ENCODE measurements around the gene MSS51. TPM values are rescaled to one million over a fixed set of nuclear protein-coding genes. Genes with fewer than 3 reads are reported as not detected.
"Not testable (repeated sequence)": the region's sequence is repeated elsewhere in the genome, so short reads cannot be mapped to it uniquely, and the experiment has no call there.

The MSS51 gene
- total and polyA plus RNA-seq, 4 donors: 2.4 to 6.4 (median 3.5) TPM

GRCh38 chr10:73407495-73407894 is 25.9 kb downstream of the MSS51 start:
- DNase-seq (ENCODE audit: low read depth in 4 of 6, low spot score in 6 of 6): no peak
- no peak overlapping the region for H3K4me3 ChIP-seq (ENCODE audit: low read depth, low read length)
- no peaks in the 10 kb centered on the region for H3K9me3 ChIP-seq (ENCODE audit: control insufficient read depth, insufficient read depth, low read length)
- no peak overlapping the region for H3K27ac ChIP-seq (ENCODE audit: low read depth, low read length)
- peaks cover 3% of the 10 kb centered on the region for H3K36me3 ChIP-seq (ENCODE audit: control insufficient read depth, insufficient read depth, low read length)
- no peaks in the 10 kb centered on the region for H3K4me1 ChIP-seq (ENCODE audit: control insufficient read depth, insufficient read depth, low read length)
- no peaks in the 10 kb centered on the region for H3K27me3 ChIP-seq (ENCODE audit: control insufficient read depth, insufficient read depth, low read length)
- no CpG with 5 or more reads among the region's 1 CpG for WGBS (ENCODE audit: insufficient coverage)

GRCh38 chr10:73406846-73407245 is 26.5 kb downstream of the MSS51 start:
- Histone ChIP-seq H3K27me3 (ENCODE audit: control insufficient read depth, insufficient read depth, low read length) (no peaks in the 10 kb centered on the region), H3K4me3 (ENCODE audit: low read depth, low read length) (no peak overlapping the region), H3K4me1 (ENCODE audit: control insufficient read depth, insufficient read depth, low read length) (no peaks in the 10 kb centered on the region), H3K36me3 (ENCODE audit: control insufficient read depth, insufficient read depth, low read length) (peaks cover 3% of the 10 kb centered on the region), H3K9me3 (ENCODE audit: control insufficient read depth, insufficient read depth, low read length) (no peaks in the 10 kb centered on the region), H3K27ac (ENCODE audit: low read depth, low read length) (no peak overlapping the region)
- no peak for DNase-seq (ENCODE audit: low read depth in 4 of 6, low spot score in 6 of 6)
- 98% methylated on average over 5 of the region's 5 CpGs for WGBS (ENCODE audit: insufficient coverage)

- Histone ChIP-seq H3K36me3 (ENCODE audit: control insufficient read depth, insufficient read depth, low read length) (peaks cover 3% of the 10 kb centered on the region), H3K4me3 (ENCODE audit: low read depth, low read length) (no peak overlapping the region), H3K27ac (ENCODE audit: low read depth, low read length) (no peak overlapping the region), H3K27me3 (ENCODE audit: control insufficient read depth, insufficient read depth, low read length) (no peaks in the 10 kb centered on the region), H3K9me3 (ENCODE audit: control insufficient read depth, insufficient read depth, low read length) (no peaks in the 10 kb centered on the region), H3K4me1 (ENCODE audit: control insufficient read depth, insufficient read depth, low read length) (no peaks in the 10 kb centered on the region)
- no peak for DNase-seq (ENCODE audit: low read depth in 4 of 6, low spot score in 6 of 6)
- WGBS (ENCODE audit: insufficient coverage): no CpG with 5 or more reads among the region's 3 CpGs
Measured at GRCh38 chr10:73405556-73405955, 27.8 kb downstream of the MSS51 start.

DNA sequence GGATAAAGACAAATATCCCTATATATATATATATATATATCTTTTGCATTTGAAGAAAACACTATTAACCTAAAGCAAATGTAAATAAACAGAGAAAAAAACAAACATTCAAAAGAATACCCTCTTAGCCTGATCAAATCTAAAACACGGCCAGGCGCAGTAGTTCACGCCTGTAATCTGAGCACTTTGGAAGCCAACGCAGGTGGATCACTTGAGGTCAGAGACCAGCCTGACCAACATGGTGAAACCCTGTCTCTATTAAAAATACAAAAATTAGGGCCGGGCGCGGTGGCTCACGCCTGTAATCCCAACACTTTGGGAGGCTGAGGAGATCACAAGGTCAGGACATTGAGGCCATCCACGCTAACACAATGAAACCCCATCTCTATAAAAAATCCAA is 28.7 kb downstream of the MSS51 start:
- H3K4me3 ChIP-seq (ENCODE audit: low read depth, low read length): no peak overlapping the region
- H3K36me3 ChIP-seq (ENCODE audit: control insufficient read depth, insufficient read depth, low read length): peaks cover 3% of the 10 kb centered on the region
- no peak for DNase-seq (ENCODE audit: low read depth in 4 of 6, low spot score in 6 of 6)
- H3K4me1 ChIP-seq (ENCODE audit: control insufficient read depth, insufficient read depth, low read length): no peaks in the 10 kb centered on the region
- no peaks in the 10 kb centered on the region for H3K27me3 ChIP-seq (ENCODE audit: control insufficient read depth, insufficient read depth, low read length)
- 100% methylated on average over 4 of the region's 9 CpGs for WGBS (ENCODE audit: insufficient coverage)
- no peaks in the 10 kb centered on the region for H3K9me3 ChIP-seq (ENCODE audit: control insufficient read depth, insufficient read depth, low read length)
- H3K27ac ChIP-seq (ENCODE audit: low read depth, low read length): no peak overlapping the region

DNA sequence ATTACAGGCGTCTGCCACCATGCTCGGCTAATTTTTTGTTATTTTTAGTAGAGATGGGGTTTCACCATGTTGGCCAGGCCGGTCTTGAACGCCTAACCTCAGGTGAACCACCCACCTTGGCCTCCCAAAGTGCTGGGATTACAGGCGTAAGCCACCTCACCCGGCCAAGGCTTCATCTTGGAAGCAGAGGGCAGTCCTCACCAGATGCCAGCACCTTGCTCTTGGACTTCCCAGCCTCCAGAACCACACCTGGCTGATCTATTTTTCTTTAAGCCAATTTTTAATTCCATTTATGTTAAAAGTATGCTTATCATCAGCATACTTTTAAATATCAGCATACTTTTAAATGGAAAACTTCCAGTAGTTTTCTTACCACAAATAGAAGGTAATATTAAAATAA is 31.7 kb downstream of the MSS51 start:
- no peaks in the 10 kb centered on the region for H3K27me3 ChIP-seq (ENCODE audit: control insufficient read depth, insufficient read depth, low read length)
- 98% methylated on average over 4 of the region's 6 CpGs for WGBS (ENCODE audit: insufficient coverage)
- no peak overlapping the region for H3K27ac ChIP-seq (ENCODE audit: low read depth, low read length)
- H3K36me3 ChIP-seq (ENCODE audit: control insufficient read depth, insufficient read depth, low read length): peaks cover 6% of the 10 kb centered on the region
- no peaks in the 10 kb centered on the region for H3K4me1 ChIP-seq (ENCODE audit: control insufficient read depth, insufficient read depth, low read length)
- DNase-seq (ENCODE audit: low read depth in 4 of 6, low spot score in 6 of 6): no peak
- no peak overlapping the region for H3K4me3 ChIP-seq (ENCODE audit: low read depth, low read length)
- H3K9me3 ChIP-seq (ENCODE audit: control insufficient read depth, insufficient read depth, low read length): no peaks in the 10 kb centered on the region

GRCh38 chr10:73399063-73399462 is 34.3 kb downstream of the MSS51 start:
- WGBS (ENCODE audit: insufficient coverage): 100% methylated on average over 1 of the region's 4 CpGs
- no peak overlapping the region for H3K27ac ChIP-seq (ENCODE audit: low read depth, low read length)
- no peaks in the 10 kb centered on the region for H3K27me3 ChIP-seq (ENCODE audit: control insufficient read depth, insufficient read depth, low read length)
- no peak for DNase-seq (ENCODE audit: low read depth in 4 of 6, low spot score in 6 of 6)
- no peak overlapping the region for H3K4me3 ChIP-seq (ENCODE audit: low read depth, low read length)
- peaks cover 11% of the 10 kb centered on the region for H3K36me3 ChIP-seq (ENCODE audit: control insufficient read depth, insufficient read depth, low read length)
- no peaks in the 10 kb centered on the region for H3K4me1 ChIP-seq (ENCODE audit: control insufficient read depth, insufficient read depth, low read length)
- no peaks in the 10 kb centered on the region for H3K9me3 ChIP-seq (ENCODE audit: control insufficient read depth, insufficient read depth, low read length)

- no peaks in the 10 kb centered on the region for H3K4me1 ChIP-seq (ENCODE audit: control insufficient read depth, insufficient read depth, low read length)
- no peaks in the 10 kb centered on the region for H3K9me3 ChIP-seq (ENCODE audit: control insufficient read depth, insufficient read depth, low read length)
- H3K27ac ChIP-seq (ENCODE audit: low read depth, low read length): no peak overlapping the region
- H3K27me3 ChIP-seq (ENCODE audit: control insufficient read depth, insufficient read depth, low read length): no peaks in the 10 kb centered on the region
- DNase-seq (ENCODE audit: low read depth in 4 of 6, low spot score in 6 of 6): no peak
- peaks cover 11% of the 10 kb centered on the region for H3K36me3 ChIP-seq (ENCODE audit: control insufficient read depth, insufficient read depth, low read length)
- 100% methylated on average over 3 of the region's 6 CpGs for WGBS (ENCODE audit: insufficient coverage)
- H3K4me3 ChIP-seq (ENCODE audit: low read depth, low read length): no peak overlapping the region
Measured at GRCh38 chr10:73398024-73398423, 35.3 kb downstream of the MSS51 start.

DNA sequence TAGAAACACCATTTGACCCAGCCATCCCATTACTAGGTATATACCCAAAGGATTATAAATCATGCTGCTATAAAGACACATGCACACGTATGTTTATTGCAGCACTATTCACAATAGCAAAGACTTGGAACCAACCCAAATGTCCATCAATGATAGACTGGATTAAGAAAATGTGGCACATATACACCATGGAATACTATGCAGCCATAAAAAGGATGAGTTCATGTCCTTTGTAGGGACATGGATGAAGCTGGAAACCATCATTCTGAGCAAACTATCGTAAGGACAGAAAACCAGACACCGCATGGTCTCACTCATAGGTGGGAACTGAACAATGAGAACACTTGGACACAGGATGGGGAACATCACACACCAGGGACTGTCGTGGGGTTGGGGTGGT is 39.0 kb downstream of the MSS51 start:
- H3K36me3 ChIP-seq (ENCODE audit: control insufficient read depth, insufficient read depth, low read length): peaks cover 18% of the 10 kb centered on the region
- not testable (repeated sequence) for H3K9me3 ChIP-seq (ENCODE audit: control insufficient read depth, insufficient read depth, low read length); H3K4me1 ChIP-seq (ENCODE audit: control insufficient read depth, insufficient read depth, low read length); H3K27ac ChIP-seq (ENCODE audit: low read depth, low read length); H3K4me3 ChIP-seq (ENCODE audit: low read depth, low read length); DNase-seq (ENCODE audit: low read depth in 4 of 6, low spot score in 6 of 6); H3K27me3 ChIP-seq (ENCODE audit: control insufficient read depth, insufficient read depth, low read length)
- no CpG with 5 or more reads among the region's 4 CpGs for WGBS (ENCODE audit: insufficient coverage)

GRCh38 chr10:73388228-73388627 is 45.1 kb downstream of the MSS51 start:
- Histone ChIP-seq H3K27me3 (ENCODE audit: control insufficient read depth, insufficient read depth, low read length) (no peaks in the 10 kb centered on the region), H3K27ac (ENCODE audit: low read depth, low read length) (no peak overlapping the region), H3K4me3 (ENCODE audit: low read depth, low read length) (no peak overlapping the region), H3K36me3 (ENCODE audit: control insufficient read depth, insufficient read depth, low read length) (peaks cover 37% of the 10 kb centered on the region), H3K9me3 (ENCODE audit: control insufficient read depth, insufficient read depth, low read length) (no peaks in the 10 kb centered on the region), H3K4me1 (ENCODE audit: control insufficient read depth, insufficient read depth, low read length) (no peaks in the 10 kb centered on the region)
- no CpG with 5 or more reads among the region's 4 CpGs for WGBS (ENCODE audit: insufficient coverage)
- DNase-seq (ENCODE audit: low read depth in 4 of 6, low spot score in 6 of 6): no peak

DNA sequence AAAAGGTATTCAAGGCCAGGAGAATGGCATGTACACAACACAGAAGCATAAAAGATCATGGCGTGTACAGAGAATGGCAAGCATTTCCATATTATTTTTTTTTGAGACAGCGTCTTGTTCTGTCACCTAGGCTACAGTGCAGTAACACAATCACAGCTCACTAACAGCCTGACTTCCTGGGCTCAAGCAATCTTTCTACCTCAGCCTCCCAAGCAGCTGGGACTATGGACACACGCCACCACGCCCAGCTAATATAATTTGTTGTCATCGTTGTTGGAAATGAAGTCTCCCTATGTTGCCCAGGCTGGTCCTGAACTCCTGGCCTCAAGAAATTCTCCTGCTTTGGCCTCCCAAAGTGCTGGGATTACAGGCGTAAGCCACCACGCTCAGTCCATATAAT is 46.8 kb downstream of the MSS51 start:
- H3K27me3 ChIP-seq (ENCODE audit: control insufficient read depth, insufficient read depth, low read length): no peaks in the 10 kb centered on the region
- WGBS (ENCODE audit: insufficient coverage): 98% methylated on average over 5 of the region's 7 CpGs
- peaks cover 47% of the 10 kb centered on the region for H3K36me3 ChIP-seq (ENCODE audit: control insufficient read depth, insufficient read depth, low read length)
- no peak overlapping the region for H3K27ac ChIP-seq (ENCODE audit: low read depth, low read length)
- no peaks in the 10 kb centered on the region for H3K9me3 ChIP-seq (ENCODE audit: control insufficient read depth, insufficient read depth, low read length)
- no peaks in the 10 kb centered on the region for H3K4me1 ChIP-seq (ENCODE audit: control insufficient read depth, insufficient read depth, low read length)
- no peak overlapping the region for H3K4me3 ChIP-seq (ENCODE audit: low read depth, low read length)
- DNase-seq (ENCODE audit: low read depth in 4 of 6, low spot score in 6 of 6): no peak
